ENCODE measurements around the gene EIPR1.
"Not testable (repeated sequence)": the region's sequence is repeated elsewhere in the genome, so short reads cannot be mapped to it uniquely, and the experiment has no call there.

Gene EIPR1

DNA sequence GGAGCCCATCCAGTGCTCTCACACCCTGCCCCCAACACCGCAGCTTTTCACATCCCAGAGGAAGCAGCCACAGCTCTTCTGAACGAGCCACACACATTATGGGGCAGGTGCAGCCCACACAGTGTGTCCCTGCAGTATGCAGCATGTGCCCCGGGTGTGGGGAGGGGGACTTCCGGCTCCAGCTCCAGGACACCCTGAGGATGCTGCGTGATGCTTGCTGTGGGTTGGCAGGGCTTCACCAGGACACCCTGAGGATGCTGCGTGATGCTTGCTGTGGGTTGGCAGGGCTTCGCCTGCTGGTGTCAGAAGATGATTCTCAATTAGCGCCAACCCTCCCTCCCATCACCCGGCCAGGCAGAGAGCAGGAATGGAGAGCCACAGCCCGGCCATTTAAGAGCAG lies 193.9 kb downstream of the EIPR1 start:
- Histone ChIP-seq H3K27ac (no peak overlapping the region), H3K27me3 (no peaks in the 10 kb centered on the region), H3K9me3 (no peaks in the 10 kb centered on the region), H3K4me1 (ENCODE audit: control insufficient read depth in 1 of 2, insufficient read depth in 1 of 2, low read depth in 1 of 2, low read length in 1 of 2) (no peaks in the 10 kb centered on the region), H3K4me3 (ENCODE audit: low read depth in 1 of 2, low read length in 1 of 2) (no peak overlapping the region), H3K36me3 (no peaks in the 10 kb centered on the region)
- TF ChIP-seq, protein P1, sequence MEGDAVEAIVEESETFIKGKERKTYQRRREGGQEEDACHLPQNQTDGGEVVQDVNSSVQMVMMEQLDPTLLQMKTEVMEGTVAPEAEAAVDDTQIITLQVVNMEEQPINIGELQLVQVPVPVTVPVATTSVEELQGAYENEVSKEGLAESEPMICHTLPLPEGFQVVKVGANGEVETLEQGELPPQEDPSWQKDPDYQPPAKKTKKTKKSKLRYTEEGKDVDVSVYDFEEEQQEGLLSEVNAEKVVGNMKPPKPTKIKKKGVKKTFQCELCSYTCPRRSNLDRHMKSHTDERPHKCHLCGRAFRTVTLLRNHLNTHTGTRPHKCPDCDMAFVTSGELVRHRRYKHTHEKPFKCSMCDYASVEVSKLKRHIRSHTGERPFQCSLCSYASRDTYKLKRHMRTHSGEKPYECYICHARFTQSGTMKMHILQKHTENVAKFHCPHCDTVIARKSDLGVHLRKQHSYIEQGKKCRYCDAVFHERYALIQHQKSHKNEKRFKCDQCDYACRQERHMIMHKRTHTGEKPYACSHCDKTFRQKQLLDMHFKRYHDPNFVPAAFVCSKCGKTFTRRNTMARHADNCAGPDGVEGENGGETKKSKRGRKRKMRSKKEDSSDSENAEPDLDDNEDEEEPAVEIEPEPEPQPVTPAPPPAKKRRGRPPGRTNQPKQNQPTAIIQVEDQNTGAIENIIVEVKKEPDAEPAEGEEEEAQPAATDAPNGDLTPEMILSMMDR (IDR thresholded peaks at IDR 0.05), result no peak

DNA sequence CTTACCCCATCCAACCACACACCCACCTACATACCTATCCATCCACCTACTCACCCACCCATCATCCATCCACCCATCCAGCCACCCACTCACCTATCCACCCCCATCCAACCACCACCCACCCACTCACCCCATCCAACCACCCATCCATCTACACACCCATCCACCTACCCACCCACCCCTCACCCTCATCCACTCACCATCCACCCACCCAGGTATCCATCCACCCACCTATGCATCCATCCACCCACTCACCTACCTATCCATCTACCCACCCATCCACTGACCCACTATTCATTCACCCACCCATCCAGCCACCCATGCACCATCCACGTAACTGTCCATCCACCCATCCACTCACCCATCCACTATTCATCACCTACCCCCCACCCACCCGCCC lies 194.8 kb downstream of the EIPR1 start:
- H3K27me3 ChIP-seq, result no peaks in the 10 kb centered on the region
- TF ChIP-seq, protein P1 (IDR thresholded peaks at IDR 0.05), result no peak
- H3K9me3 ChIP-seq, result no peaks in the 10 kb centered on the region
- no peaks in the 10 kb centered on the region for H3K36me3 ChIP-seq
- no peak overlapping the region for H3K4me3 ChIP-seq (ENCODE audit: low read depth in 1 of 2, low read length in 1 of 2)
- no peak overlapping the region for H3K27ac ChIP-seq
- no peaks in the 10 kb centered on the region for H3K4me1 ChIP-seq (ENCODE audit: control insufficient read depth in 1 of 2, insufficient read depth in 1 of 2, low read depth in 1 of 2, low read length in 1 of 2)

DNA sequence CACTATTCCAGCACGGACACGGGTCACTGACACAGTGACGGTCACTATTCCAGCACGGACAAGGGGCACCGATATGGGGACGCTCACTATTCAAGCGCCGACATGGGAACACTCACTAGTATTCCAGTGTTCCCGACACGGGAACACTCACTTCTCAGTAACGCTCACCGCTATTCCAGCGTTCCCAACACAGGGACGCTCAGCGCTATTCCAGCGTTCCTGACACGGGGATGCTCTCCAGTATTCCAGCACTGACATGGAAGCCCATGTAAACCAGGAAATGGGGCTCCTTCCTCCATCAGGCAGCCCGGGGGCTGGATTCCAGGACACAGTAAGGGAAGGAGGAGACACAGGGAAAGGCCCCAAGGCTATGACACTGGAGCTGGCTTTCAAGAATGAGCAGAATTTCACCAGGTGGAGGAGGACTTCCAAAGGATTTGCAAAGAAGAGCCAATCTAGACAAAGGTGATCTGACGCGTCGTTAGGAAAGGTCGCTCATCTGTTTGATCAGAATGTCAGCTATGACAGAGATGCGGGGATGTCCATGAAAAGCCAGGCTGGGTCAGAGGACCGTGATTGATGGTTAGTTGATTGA lies 196.1 kb downstream of the EIPR1 start:
- H3K9me3 ChIP-seq, result no peaks in the 10 kb centered on the region
- H3K27me3 ChIP-seq, result no peaks in the 10 kb centered on the region
- TF ChIP-seq, protein P1 (IDR thresholded peaks at IDR 0.05), result no peak
- no peaks in the 10 kb centered on the region for H3K4me1 ChIP-seq (ENCODE audit: control insufficient read depth in 1 of 2, insufficient read depth in 1 of 2, low read depth in 1 of 2, low read length in 1 of 2)
- H3K4me3 ChIP-seq (ENCODE audit: low read depth in 1 of 2, low read length in 1 of 2), result no peak overlapping the region
- H3K27ac ChIP-seq, result no peak overlapping the region
- H3K36me3 ChIP-seq, result no peaks in the 10 kb centered on the region

DNA sequence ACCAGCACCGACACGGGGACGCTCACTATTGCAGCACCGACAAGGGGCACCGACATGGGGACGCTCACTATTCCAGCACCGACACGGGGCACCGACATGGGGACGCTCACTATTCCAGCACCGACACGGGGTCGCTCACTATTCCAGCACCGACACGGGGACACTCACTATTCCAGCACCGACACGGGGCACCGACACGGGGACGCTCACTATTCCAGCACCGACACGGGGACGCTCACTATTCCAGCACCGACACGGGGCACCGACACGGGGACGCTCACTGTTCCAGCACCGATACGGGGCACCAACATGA lies 196.8 kb downstream of the EIPR1 start:
- not testable (repeated sequence) for H3K36me3 ChIP-seq

DNA sequence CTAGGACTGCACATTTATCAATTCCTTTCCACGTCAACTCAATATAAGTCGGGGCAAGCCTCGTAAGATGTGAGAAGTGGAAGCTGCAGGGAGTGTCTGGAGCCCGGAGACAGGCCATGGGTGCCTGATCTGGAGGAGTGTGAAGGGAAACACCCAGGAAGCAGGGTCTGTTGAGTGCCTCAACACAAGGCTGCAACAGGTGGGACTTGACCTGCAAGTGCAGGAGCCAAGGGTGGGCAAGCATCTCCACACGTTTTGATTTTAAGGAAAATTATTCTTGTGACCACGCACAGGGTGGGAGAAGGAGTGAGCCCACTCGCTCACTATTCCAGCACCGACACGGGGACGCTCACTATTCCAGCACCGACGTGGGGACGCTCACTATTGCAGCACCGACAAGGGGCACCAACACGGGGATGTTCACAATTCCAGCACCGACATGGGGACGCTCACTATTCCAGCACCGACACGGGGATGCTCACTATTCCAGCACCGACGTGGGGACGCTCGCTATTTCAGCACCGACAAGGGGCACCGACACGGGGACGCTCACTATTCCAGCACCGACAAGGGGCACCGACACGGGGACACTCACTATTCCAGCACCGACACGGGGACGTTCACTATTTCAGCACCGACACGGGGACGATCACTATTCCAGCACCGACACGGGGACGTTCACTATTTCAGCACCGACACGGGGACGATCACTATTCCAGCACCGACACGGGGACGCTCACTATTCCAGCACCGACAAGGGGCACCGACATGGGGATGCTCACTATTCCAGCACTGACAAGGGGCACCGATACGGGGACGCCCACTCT lies 197.3 kb downstream of the EIPR1 start:
- no peaks in the 10 kb centered on the region for H3K36me3 ChIP-seq
- TF ChIP-seq, protein P1 (IDR thresholded peaks at IDR 0.05), result no peak
- no peaks in the 10 kb centered on the region for H3K27me3 ChIP-seq
- H3K9me3 ChIP-seq, result no peaks in the 10 kb centered on the region
- H3K27ac ChIP-seq, result no peak overlapping the region
- no peak overlapping the region for H3K4me3 ChIP-seq (ENCODE audit: low read depth in 1 of 2, low read length in 1 of 2)
- H3K4me1 ChIP-seq (ENCODE audit: control insufficient read depth in 1 of 2, insufficient read depth in 1 of 2, low read depth in 1 of 2, low read length in 1 of 2), result no peaks in the 10 kb centered on the region

More for the DNA sequence above, 196.8 kb downstream of the EIPR1 start:
- H3K27ac ChIP-seq; H3K4me1 ChIP-seq (ENCODE audit: control insufficient read depth in 1 of 2, insufficient read depth in 1 of 2, low read depth in 1 of 2, low read length in 1 of 2); H3K9me3 ChIP-seq; H3K27me3 ChIP-seq; H3K4me3 ChIP-seq (ENCODE audit: low read depth in 1 of 2, low read length in 1 of 2): not testable (repeated sequence)

DNA sequence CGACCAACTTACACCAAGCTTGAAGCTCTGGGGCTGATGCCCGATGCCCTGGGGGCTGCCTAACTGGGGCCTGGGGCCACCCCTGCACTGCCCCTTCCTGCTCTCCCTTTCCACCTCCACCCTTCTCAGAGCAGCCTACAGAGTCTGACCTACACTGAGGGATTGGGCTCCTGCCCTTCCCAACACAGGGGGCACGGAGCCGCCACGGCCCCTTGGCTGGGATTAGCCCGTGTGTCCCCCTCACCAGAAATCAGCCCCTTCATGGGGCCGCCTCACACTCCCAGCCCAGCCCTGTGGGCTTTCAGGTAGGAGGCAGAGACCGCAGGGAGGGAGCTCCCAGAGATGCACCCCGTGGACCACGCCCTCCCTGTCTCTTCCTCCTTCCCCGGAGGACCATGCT lies 198.0 kb downstream of the EIPR1 start:
- no peaks in the 10 kb centered on the region for H3K36me3 ChIP-seq
- no peak overlapping the region for H3K4me3 ChIP-seq (ENCODE audit: low read depth in 1 of 2, low read length in 1 of 2)
- TF ChIP-seq, protein P1 (IDR thresholded peaks at IDR 0.05), result no peak
- no peak overlapping the region for H3K27ac ChIP-seq
- H3K9me3 ChIP-seq, result no peaks in the 10 kb centered on the region
- H3K27me3 ChIP-seq, result no peaks in the 10 kb centered on the region
- no peaks in the 10 kb centered on the region for H3K4me1 ChIP-seq (ENCODE audit: control insufficient read depth in 1 of 2, insufficient read depth in 1 of 2, low read depth in 1 of 2, low read length in 1 of 2)
